Spleen (tissue), 11 donors: ENCODE data around the gene ALK. TPM values are rescaled to one million over a fixed set of nuclear protein-coding genes. Genes with fewer than 3 reads are reported as not detected.

ENCODE experiments used
- DNase-seq: peaks from one replicate; pipeline ENCODE4 v3.0.0-alpha.2; 2020
- H3K27ac ChIP-seq, 8 donors: fragments of 200-600 bp; sonication (generic) in 7 of 8; 1 replicate in 4 of 8; 2 replicates in 4 of 8; pipeline versions ENCODE4 v1.5.0 to v1.8.0; 2016 to 2021; ENCODE audit warnings: inconsistent platforms in 4 of 8, mild to moderate bottlenecking in 4 of 8, moderate library complexity in 1 of 8
- H3K27me3 ChIP-seq, 7 donors: fragments of 200-600 bp; sonication (generic) in 6 of 7; replicated peaks in 1 of 7; 1 replicate in 4 of 7; 2 replicates in 3 of 7; pipeline versions ENCODE4 v1.5.0 to v1.8.0; 2016 to 2021; ENCODE audit warnings: inconsistent platforms in 3 of 7, mild to moderate bottlenecking in 1 of 7
- H3K36me3 ChIP-seq, 6 donors: fragments of 200-600 bp; sonication (generic) in 5 of 6; 1 replicate in 4 of 6; 2 replicates in 2 of 6; pipeline versions ENCODE4 v1.5.0 to v1.8.0; 2016 to 2021; ENCODE audit warnings: inconsistent platforms in 2 of 6
- H3K4me1 ChIP-seq, 6 donors: fragments of 200-600 bp; sonication (generic) in 5 of 6; 1 replicate in 3 of 6; 2 replicates in 3 of 6; pipeline versions ENCODE4 v1.5.0 to v1.8.0; 2016 to 2021; ENCODE audit warnings: inconsistent platforms in 3 of 6
- H3K4me3 ChIP-seq, 8 donors: fragments of 200-600 bp; sonication (generic) in 7 of 8; 1 replicate in 4 of 8; 2 replicates in 4 of 8; pipeline versions ENCODE4 v1.5.0 to v1.8.0; 2016 to 2021; ENCODE audit warnings: inconsistent platforms in 4 of 8, mild to moderate bottlenecking in 4 of 8, moderate library complexity in 2 of 8
- H3K9me3 ChIP-seq, 8 donors: fragments of 200-600 bp; sonication (generic) in 7 of 8; 1 replicate in 4 of 8; 2 replicates in 4 of 8; pipeline versions ENCODE4 v1.5.0 to v1.8.0; 2016 to 2021; ENCODE audit warnings: inconsistent platforms in 4 of 8
- CTCF ChIP-seq, 11 experiments: fragments of 200-600 bp in 7 of 11; fragments of 450-650 bp in 4 of 11; sonication (generic) in 4 of 11; IDR thresholded peaks in 8 of 11; conservative IDR thresholded peaks in 3 of 11; 1 replicate in 7 of 11; 2 replicates in 4 of 11; pipeline versions ENCODE4 v1.4.0 to v1.8.0; 2016 to 2021; ENCODE audit warnings: antibody characterized with exemption in 11 of 11, inconsistent platforms in 4 of 11, mild to moderate bottlenecking in 1 of 11
- POLR2A ChIP-seq, 3 donors: fragments of 450-650 bp; IDR thresholded peaks; one replicate each; pipeline ENCODE4 v1.5.1; 2017; ENCODE audit warnings: antibody characterized with exemption in 3 of 3, mild to moderate bottlenecking in 1 of 3
- POLR2AphosphoS5 ChIP-seq, 3 donors: sonication (generic); formaldehyde crosslinking; IDR thresholded peaks; one replicate each; pipeline ENCODE4 v1.5.1; 2017; ENCODE audit warnings: antibody characterized with exemption in 3 of 3
- WGBS, 5 donors: extraction: QIAGEN DNeasy Blood & Tissue Kit in 3 of 5; methylation state at CpG; one replicate each; pipeline versions ENCODE4 v1.1.5 to v1.1.7; 2013 to 2018; 5-methylcytosine and 5-hydroxymethylcytosine counted together
- intact Hi-C: fragments of 100-400 bp; cut with DNase I; formaldehyde crosslinking; loops from one replicate; pipeline ENCODE4 v1.15.0; 2023; ENCODE audit warnings: low total_unique reads
- polyA plus RNA-seq, 3 donors: library from polyadenylated mRNA; stranded (reverse); fragments of 200-250 nt; gene quantifications; one replicate each; pipeline ENCODE4 v1.2.1, GENCODE V29; 2013
- total RNA-seq, 7 donors: library from RNA; depleted of rRNA in 3 of 7; stranded (reverse); fragments of >200 nt in 3 of 7; fragmentation: NEBNext Ultra II Directional in 4 of 7; extraction: Animal tissue kit (Norgen Biotek cat#: 25700) in 4 of 7; gene quantifications; one replicate each; pipeline versions ENCODE4 v1.1.0 to v1.2.1, GENCODE V29; 2016 to 2021
- donor health status: healthy with polysubstance abuse.
- donor health status: DM: no; HTN: no; CAD: no; lungs with moderate emphysema.
- donor health status: DM: no; HTN: no; CAD: no.
- donor health status: Bipolar disorder and iron deficiency.
- donor health status: healthy.
- donor health status: DM: no; HTN: no; CAD: no.
- donor health status: DM: yes; HTN: yes; CAD: no.

ALK gene
- total and polyA plus RNA-seq, 10 donors = 0.03 to 0.28 (median 0.06) TPM; not detected in 7

GRCh38 chr2:29620890-29621289, 300.5 kb downstream of the ALK start:
- DNase-seq = no peak

GRCh38 chr2:29619689-29620088, 301.7 kb downstream of the ALK start:
- DNase-seq = no peak
- Histone ChIP-seq H3K36me3 (no peaks in the 10 kb centered on the region), H3K27me3 (no peaks in the 10 kb centered on the region), H3K4me1 (no peaks in the 10 kb centered on the region), H3K9me3 (no peaks in the 10 kb centered on the region), H3K4me3 (no peak overlapping the region), H3K27ac (no peak overlapping the region)
- WGBS, 5 donors = 73 to 94% (median 87%) methylated on average over 6 of the region's 6 CpGs
- no peak for TF ChIP-seq CTCF (IDR thresholded peaks at IDR 0.05 in 8 of 11, conservative IDR thresholded peaks at IDR 0.05 in 3 of 11)
- TF ChIP-seq POLR2A (IDR thresholded peaks at IDR 0.05) = no peak
- no peak for TF ChIP-seq POLR2AphosphoS5 (IDR thresholded peaks at IDR 0.05)
- intact Hi-C loops = no loop called here

More at GRCh38 chr2:29620890-29621289, 300.5 kb downstream of the ALK start:
- H3K36me3 ChIP-seq = no peaks in the 10 kb centered on the region
- no peak overlapping the region for H3K27ac ChIP-seq
- no peaks in the 10 kb centered on the region for H3K9me3 ChIP-seq
- H3K4me1 ChIP-seq = no peaks in the 10 kb centered on the region
- intact Hi-C loops = no loop called here
- TF ChIP-seq POLR2AphosphoS5 (IDR thresholded peaks at IDR 0.05) (no peak), CTCF (IDR thresholded peaks at IDR 0.05 in 8 of 11, conservative IDR thresholded peaks at IDR 0.05 in 3 of 11) (no peak), POLR2A (IDR thresholded peaks at IDR 0.05) (no peak)
- 86 to 95% (median 87%) methylated on average over 1 of the region's 1 CpG for WGBS, 5 donors
- no peak overlapping the region for H3K4me3 ChIP-seq
- no peaks in the 10 kb centered on the region for H3K27me3 ChIP-seq

DNA sequence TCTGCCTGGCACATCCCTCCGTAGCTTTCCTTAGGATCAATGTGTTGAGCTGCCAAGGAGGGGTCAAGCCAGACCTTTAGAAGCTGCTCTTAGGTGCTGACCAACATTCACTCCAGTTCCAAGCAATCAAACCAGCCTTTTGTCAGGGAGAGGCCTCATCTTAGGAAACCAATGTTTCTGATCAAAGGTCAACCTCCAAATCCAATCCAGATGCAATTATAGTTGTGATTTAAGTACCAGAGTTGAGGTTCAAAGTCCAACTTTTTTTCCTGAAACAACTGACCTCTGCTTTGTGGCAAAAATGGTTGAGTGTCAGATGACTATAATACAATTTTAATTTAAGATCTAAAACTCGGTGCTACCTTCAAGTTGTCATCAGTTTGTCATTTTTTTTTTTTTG, 303.4 kb downstream of the ALK start:
- H3K9me3 ChIP-seq = no peaks in the 10 kb centered on the region
- peaks cover 0 to 12% (median 0%) of the 10 kb centered on the region in 7 donors for H3K27me3 ChIP-seq
- no peak overlapping the region for H3K27ac ChIP-seq
- WGBS, 5 donors = 73 to 90% (median 76%) methylated on average over 2 of the region's 2 CpGs
- no peak for DNase-seq
- no peak for TF ChIP-seq POLR2A (IDR thresholded peaks at IDR 0.05)
- H3K4me3 ChIP-seq = no peak overlapping the region
- intact Hi-C loops = no loop called here
- no peaks in the 10 kb centered on the region for H3K4me1 ChIP-seq
- no peaks in the 10 kb centered on the region for H3K36me3 ChIP-seq

GRCh38 chr2:29617351-29617750, 304.0 kb downstream of the ALK start:
- Histone ChIP-seq H3K9me3 (no peaks in the 10 kb centered on the region), H3K27ac (no peak overlapping the region), H3K4me3 (no peak overlapping the region), H3K4me1 (no peaks in the 10 kb centered on the region), H3K36me3 (no peaks in the 10 kb centered on the region), H3K27me3 (peaks cover 0 to 19% (median 0%) of the 10 kb centered on the region in 7 donors)
- intact Hi-C loops = no loop called here
- WGBS, 5 donors = 71 to 87% (median 84%) methylated on average over 3 of the region's 3 CpGs
- no peak for DNase-seq
- no peak for TF ChIP-seq POLR2AphosphoS5 (IDR thresholded peaks at IDR 0.05)
- no peak for TF ChIP-seq POLR2A (IDR thresholded peaks at IDR 0.05)
- TF ChIP-seq CTCF (IDR thresholded peaks at IDR 0.05 in 8 of 11, conservative IDR thresholded peaks at IDR 0.05 in 3 of 11) = no peak

GRCh38 chr2:29616569-29616968, 304.8 kb downstream of the ALK start:
- no peak for TF ChIP-seq POLR2AphosphoS5 (IDR thresholded peaks at IDR 0.05)
- TF ChIP-seq CTCF (IDR thresholded peaks at IDR 0.05 in 8 of 11, conservative IDR thresholded peaks at IDR 0.05 in 3 of 11) = no peak
- TF ChIP-seq POLR2A (IDR thresholded peaks at IDR 0.05) = no peak
- intact Hi-C loops = no loop called here

More at GRCh38 chr2:29616569-29616968, 304.8 kb downstream of the ALK start:
- WGBS, 5 donors = 36 to 83% (median 50%) methylated on average over 1 of the region's 1 CpG
- H3K4me1 ChIP-seq = no peaks in the 10 kb centered on the region
- peaks cover 0 to 22% (median 0%) of the 10 kb centered on the region in 7 donors for H3K27me3 ChIP-seq
- no peaks in the 10 kb centered on the region for H3K9me3 ChIP-seq
- no peak for DNase-seq
- H3K36me3 ChIP-seq = no peaks in the 10 kb centered on the region
- H3K27ac ChIP-seq = no peak overlapping the region
- H3K4me3 ChIP-seq = no peak overlapping the region
